GM23248 (cell line): ENCODE results near the gene PIK3C3. TPM values are rescaled to one million over a fixed set of nuclear protein-coding genes. Genes with fewer than 3 reads are reported as not detected.

Experiments
- DNase-seq: peaks from one replicate; pipeline ENCODE4 v3.0.0-alpha.2; 2015
- H2AFZ ChIP-seq: fragments of 200-600 bp; sonication (generic); 2 replicates; pipeline ENCODE4 v1.6.1; 2016; ENCODE audit warnings: antibody characterized with exemption
- H3F3A ChIP-seq: fragments of 200-600 bp; sonication (generic); 2 replicates; pipeline ENCODE4 v1.6.1; 2016; ENCODE audit warnings: mild to moderate bottlenecking, antibody characterized with exemption, mixed run types; ENCODE audit not compliant: insufficient read depth
- H3K27ac ChIP-seq: fragments of 200-600 bp; sonication (generic); 2 replicates; pipeline ENCODE4 v1.5.1; 2016; ENCODE audit warnings: mild to moderate bottlenecking
- H3K27me3 ChIP-seq: fragments of 200-600 bp; sonication (generic); replicated peaks from 2 replicates; pipeline ENCODE4 v1.6.1; 2016; ENCODE audit warnings: mild to moderate bottlenecking; ENCODE audit not compliant: insufficient read depth
- H3K36me3 ChIP-seq: fragments of 200-600 bp; sonication (generic); 2 replicates; pipeline ENCODE4 v1.6.1; 2016; ENCODE audit warnings: low read depth, mild to moderate bottlenecking
- H3K4me1 ChIP-seq: fragments of 200-600 bp; sonication (generic); 2 replicates; pipeline ENCODE4 v1.6.1; 2016; ENCODE audit warnings: mild to moderate bottlenecking; ENCODE audit not compliant: insufficient read depth
- H3K4me2 ChIP-seq: fragments of 200-600 bp; sonication (generic); one replicate; pipeline ENCODE4 v1.6.1; 2016; ENCODE audit warnings: mild to moderate bottlenecking; ENCODE audit not compliant: unreplicated experiment
- H3K4me3 ChIP-seq: fragments of 200-600 bp; sonication (generic); 2 replicates; pipeline ENCODE4 v1.5.1; 2016; ENCODE audit warnings: mild to moderate bottlenecking
- H3K79me2 ChIP-seq: fragments of 200-600 bp; sonication (generic); 2 replicates; pipeline ENCODE4 v1.6.1; 2016; ENCODE audit warnings: mild to moderate bottlenecking; ENCODE audit not compliant: insufficient read depth
- H3K9ac ChIP-seq: fragments of 200-600 bp; sonication (generic); 2 replicates; pipeline ENCODE4 v1.6.1; 2016; ENCODE audit warnings: mild to moderate bottlenecking
- H3K9me2 ChIP-seq: fragments of 200-600 bp; sonication (generic); 2 replicates; pipeline ENCODE4 v1.6.1; 2016; ENCODE audit warnings: mixed run types, mild to moderate bottlenecking, moderate library complexity; ENCODE audit not compliant: insufficient read depth
- H3K9me3 ChIP-seq: fragments of 200-600 bp; sonication (generic); one replicate; pipeline ENCODE4 v1.6.1; 2017; ENCODE audit warnings: low read depth
- H4K20me1 ChIP-seq: fragments of 200-600 bp; sonication (generic); 2 replicates; pipeline ENCODE4 v1.6.0; 2016; ENCODE audit not compliant: insufficient read depth
- EZH2 ChIP-seq: fragments of 200-600 bp; sonication (generic); IDR thresholded peaks from 2 replicates; pipeline ENCODE4 v1.6.1; 2018; ENCODE audit warnings: antibody characterized with exemption, mild to moderate bottlenecking; ENCODE audit not compliant: insufficient read depth, poor library complexity, severe bottlenecking
- EZH2phosphoT487 ChIP-seq: fragments of 200-600 bp; sonication (generic); IDR thresholded peaks from 2 replicates; pipeline ENCODE4 v1.6.1; 2018; ENCODE audit warnings: antibody characterized with exemption, moderate library complexity, mild to moderate bottlenecking, low read depth; ENCODE audit not compliant: insufficient read depth
- WGBS, 2 experiments: methylation state at CpG; one replicate each; pipeline ENCODE4 v1.1.6; 2015 to 2017; ENCODE audit warnings: low lambda C conversion rate in 2 of 2, low coverage in 1 of 2; ENCODE audit errors: missing lambda C conversion rate in 2 of 2; 5-methylcytosine and 5-hydroxymethylcytosine counted together
- in situ Hi-C: fragments of 300-500 bp; cut with MboI; formaldehyde crosslinking; loops from 2 replicates; pipeline ENCODE4 v1.15.0; 2020
- polyA plus RNA-seq: library from polyadenylated mRNA; unstranded; fragments of >200 nt; fragmentation: Nextera tagmentation; extraction: Ambion mirVana; gene quantifications from 2 replicates; pipeline ENCODE4 v1.2.1, GENCODE V29; 2016
- total RNA-seq: library from RNA; depleted of rRNA; stranded (reverse); fragments of >200 nt; shearing (Covaris generic); gene quantifications from 2 replicates; pipeline ENCODE4 v1.2.3, GENCODE V29; 2014

PIK3C3 gene
- total and polyA plus RNA-seq, 2 experiments from 2014 or later, result 45.0 to 50.3 TPM

- H3K9me3 ChIP-seq, result no peaks in the 10 kb centered on the region
- H3K27ac ChIP-seq, result no peak overlapping the region
- no peak overlapping the region for H3K9ac ChIP-seq
- H4K20me1 ChIP-seq, result no peaks in the 10 kb centered on the region
- no peak overlapping the region for H3K4me2 ChIP-seq
- H3K9me2 ChIP-seq, result no peaks in the 10 kb centered on the region
- no peak for DNase-seq
- WGBS, 2 experiments, result 93% methylated on average over 5 of the region's 5 CpGs
- H3K27me3 ChIP-seq, result no peaks in the 10 kb centered on the region
- no peak overlapping the region for H2AFZ ChIP-seq
- no peak overlapping the region for H3K4me3 ChIP-seq
- in situ Hi-C loops, result no loop called here
- no peaks in the 10 kb centered on the region for H3K4me1 ChIP-seq
- peaks cover 30% of the 10 kb centered on the region for H3K36me3 ChIP-seq
- no peak for TF ChIP-seq EZH2phosphoT487
- TF ChIP-seq EZH2, result no peak
- H3K79me2 ChIP-seq, result no peaks in the 10 kb centered on the region
- H3F3A ChIP-seq, result peaks cover 13% of the 10 kb centered on the region; the same call in 1 of the 2 replicates
Measured at GRCh38 chr18:42025974-42026625, 71.1 kb downstream of the PIK3C3 start.

- H3K9ac ChIP-seq, result no peak overlapping the region
- H4K20me1 ChIP-seq, result no peaks in the 10 kb centered on the region
- H3K4me1 ChIP-seq, result no peaks in the 10 kb centered on the region
- H3K9me2 ChIP-seq, result no peaks in the 10 kb centered on the region
- no peak overlapping the region for H3K27ac ChIP-seq
- H3K36me3 ChIP-seq, result peaks cover 24% of the 10 kb centered on the region; the same call in 1 of the 2 replicates
- no peaks in the 10 kb centered on the region for H3K9me3 ChIP-seq
- H3K4me3 ChIP-seq, result no peak overlapping the region
- no peak overlapping the region for H2AFZ ChIP-seq
- no peak overlapping the region for H3K4me2 ChIP-seq
- H3K27me3 ChIP-seq, result no peaks in the 10 kb centered on the region
- peak; percentile 62 for DNase-seq
- in situ Hi-C loops, result no loop called here
- 56 to 59% methylated on average over 6 of the region's 6 CpGs for WGBS, 2 experiments
- TF ChIP-seq EZH2phosphoT487 (no peak), EZH2 (no peak)
- H3K79me2 ChIP-seq, result 0 out of 2 replicates have a peak, but pooled peaks cover 7% of the 10 kb centered on the region
- peaks cover 13% of the 10 kb centered on the region; the same call in 1 of the 2 replicates for H3F3A ChIP-seq
Measured at GRCh38 chr18:42028247-42028832, 73.3 kb downstream of the PIK3C3 start.

GRCh38 chr18:42029092-42029491, 74.1 kb downstream of the PIK3C3 start:
- Histone ChIP-seq H2AFZ (no peak overlapping the region), H3K79me2 (0 out of 2 replicates have a peak, but pooled peaks cover 7% of the 10 kb centered on the region), H3K9ac (no peak overlapping the region), H3K27ac (no peak overlapping the region), H3K4me2 (no peak overlapping the region), H3K27me3 (no peaks in the 10 kb centered on the region), H3K36me3 (peaks cover 24% of the 10 kb centered on the region; the same call in 1 of the 2 replicates), H3K4me3 (no peak overlapping the region), H4K20me1 (no peaks in the 10 kb centered on the region), H3K9me3 (no peaks in the 10 kb centered on the region), H3F3A (peaks cover 13% of the 10 kb centered on the region; the same call in 1 of the 2 replicates), H3K9me2 (no peaks in the 10 kb centered on the region), H3K4me1 (no peaks in the 10 kb centered on the region)
- WGBS, 2 experiments, result 97 to 99% methylated on average over 7 of the region's 7 CpGs
- in situ Hi-C loops, result no loop called here
- no peak for DNase-seq
- TF ChIP-seq EZH2 (no peak), EZH2phosphoT487 (no peak)

GRCh38 chr18:42030586-42031182, 75.7 kb downstream of the PIK3C3 start:
- Histone ChIP-seq H2AFZ (no peak overlapping the region), H3K9me3 (no peaks in the 10 kb centered on the region), H3K4me3 (no peak overlapping the region), H3K36me3 (peaks cover 38% of the 10 kb centered on the region), H3K4me1 (no peaks in the 10 kb centered on the region), H4K20me1 (no peaks in the 10 kb centered on the region), H3K4me2 (no peak overlapping the region), H3K79me2 (0 out of 2 replicates have a peak, but pooled peaks cover 7% of the 10 kb centered on the region), H3F3A (peaks cover 13% of the 10 kb centered on the region; the same call in 1 of the 2 replicates), H3K9ac (no peak overlapping the region), H3K9me2 (no peaks in the 10 kb centered on the region), H3K27me3 (no peaks in the 10 kb centered on the region), H3K27ac (no peak overlapping the region)
- in situ Hi-C loops, result no loop called here
- TF ChIP-seq EZH2, result no peak
- no peak for TF ChIP-seq EZH2phosphoT487
- DNase-seq, result peak; percentile 55
- WGBS, 2 experiments, result 91 to 98% methylated on average over 3 of the region's 3 CpGs
